Caco-2 (cell line): ENCODE data around the gene C6orf120. TPM values are rescaled to one million over a fixed set of nuclear protein-coding genes. Genes with fewer than 3 reads are reported as not detected.

ENCODE experiments used
- BruUV-seq: library from RNA; stranded (reverse); fragments of 400-500 nt; replicated peaks from 2 replicates; lab custom pipeline; 2021; lab: Mats Ljungman, UMichigan
- CTCF ChIA-PET: fragments of 300-600 bp; sonication (Branson Sonifier 250); formaldehyde crosslinking; loops from one replicate; lab custom pipeline; 2022; ENCODE audit warnings: antibody characterized with exemption; lab: Charles Lee
- POLR2A ChIA-PET: fragments of 300-600 bp; sonication (Branson Sonifier 250); formaldehyde crosslinking; loops from one replicate; lab custom pipeline; 2022; ENCODE audit warnings: antibody characterized with exemption; lab: Charles Lee
- DNase-seq, 2 experiments: peaks; one replicate each; pipeline versions ENCODE4 v3.0.0 to v3.0.0-alpha.2; 2020 to 2022
- H3K27me3 ChIP-seq: replicated peaks from 2 replicates; pipeline ENCODE4 v1.6.0; 2011; ENCODE audit warnings: low read length; ENCODE audit not compliant: control insufficient read depth, insufficient read depth
- H3K36me3 ChIP-seq: 2 replicates; pipeline ENCODE4 v1.5.1; 2011; ENCODE audit warnings: low read length; ENCODE audit not compliant: control insufficient read depth, insufficient read depth
- H3K4me1 ChIP-seq: fragments of 250-450 bp; sonication (Bioruptor Pico); 2 replicates; pipeline ENCODE4 v1.5.1; 2020; ENCODE audit warnings: mild to moderate bottlenecking
- H3K4me3 ChIP-seq: 2 replicates; pipeline ENCODE4 v1.5.1; 2011; ENCODE audit warnings: low read depth, mild to moderate bottlenecking, control low read depth, low read length
- H3K9me3 ChIP-seq: fragments of 250-450 bp; sonication (Bioruptor Pico); 2 replicates; pipeline ENCODE4 v1.5.1; 2020; ENCODE audit warnings: mild to moderate bottlenecking, moderate library complexity
- H3K27ac Mint-ChIP-seq: one replicate; pipeline ENCODE4 v1.8.0; 2022; ENCODE audit warnings: mixed read lengths; ENCODE audit not compliant: unreplicated experiment
- H3K27me3 Mint-ChIP-seq: one replicate; pipeline ENCODE4 v1.8.0; 2022; ENCODE audit warnings: mixed read lengths; ENCODE audit not compliant: insufficient read depth, unreplicated experiment
- H3K36me3 Mint-ChIP-seq: one replicate; pipeline ENCODE4 v1.8.0; 2022; ENCODE audit warnings: mild to moderate bottlenecking, mixed read lengths; ENCODE audit not compliant: insufficient read depth, unreplicated experiment
- H3K4me1 Mint-ChIP-seq: one replicate; pipeline ENCODE4 v1.8.0; 2022; ENCODE audit warnings: low read depth, mixed read lengths; ENCODE audit not compliant: unreplicated experiment
- H3K4me3 Mint-ChIP-seq: one replicate; pipeline ENCODE4 v1.8.0; 2022; ENCODE audit warnings: mild to moderate bottlenecking, moderate library complexity, mixed read lengths; ENCODE audit not compliant: unreplicated experiment
- H3K9me3 Mint-ChIP-seq: one replicate; pipeline ENCODE4 v1.8.0; 2022; ENCODE audit warnings: mixed read lengths; ENCODE audit not compliant: unreplicated experiment
- intact Hi-C: fragments of 100-400 bp; cut with micrococcal nuclease; formaldehyde crosslinking; loops from one replicate; pipeline ENCODE4 v1.10.0; 2022; ENCODE audit not compliant: unreplicated experiment
- total RNA-seq: library from RNA; stranded (reverse); gene quantifications from 2 replicates; pipeline ENCODE4 v1.2.3, GENCODE V29; 2022
- TF ChIP-seq, protein P1 (sequence below), 2 experiments: fragments of 200-600 bp in 1 of 2; IDR thresholded peaks; 1 replicate in 1 of 2; 2 replicates in 1 of 2; pipeline versions ENCODE4 v1.5.1 to v1.8.0; 2011 to 2022; ENCODE audit warnings: antibody characterized with exemption in 1 of 2, control low read depth in 1 of 2, inconsistent platforms in 1 of 2, low read depth in 1 of 2, low read length in 1 of 2, mild to moderate bottlenecking in 1 of 2, moderate library complexity in 1 of 2; ENCODE audit not compliant: insufficient read depth in 1 of 2, severe bottlenecking in 1 of 2, unreplicated experiment in 1 of 2

The C6orf120 gene
- total RNA-seq, 1 experiment from 2014 or later = 26.4 TPM

GRCh38 chr6:169722362-169723199, 20.7 kb downstream of the C6orf120 start:
- DNase-seq = peak in 1 of 2 experiments; percentile 36
- peaks cover 22% of the 10 kb centered on the region for H3K4me1 ChIP-seq
- H3K4me3 ChIP-seq = peak overlapping the region; percentile 77
- Mint-ChIP-seq H3K27ac (peak overlapping the region; percentile 75), H3K4me1 (peaks cover 20% of the 10 kb centered on the region), H3K36me3 (peaks cover 37% of the 10 kb centered on the region), H3K4me3 (peak overlapping the region; percentile 89), H3K27me3 (no peaks in the 10 kb centered on the region), H3K9me3 (no peaks in the 10 kb centered on the region)
- H3K36me3 ChIP-seq = no peaks in the 10 kb centered on the region
- no peaks in the 10 kb centered on the region for H3K27me3 ChIP-seq
- intact Hi-C loops = loop anchor here (5.0 kb wide), 1 partner anchor 560 kb away; no protein-coding TSS in a partner anchor
- TF ChIP-seq, protein P1, sequence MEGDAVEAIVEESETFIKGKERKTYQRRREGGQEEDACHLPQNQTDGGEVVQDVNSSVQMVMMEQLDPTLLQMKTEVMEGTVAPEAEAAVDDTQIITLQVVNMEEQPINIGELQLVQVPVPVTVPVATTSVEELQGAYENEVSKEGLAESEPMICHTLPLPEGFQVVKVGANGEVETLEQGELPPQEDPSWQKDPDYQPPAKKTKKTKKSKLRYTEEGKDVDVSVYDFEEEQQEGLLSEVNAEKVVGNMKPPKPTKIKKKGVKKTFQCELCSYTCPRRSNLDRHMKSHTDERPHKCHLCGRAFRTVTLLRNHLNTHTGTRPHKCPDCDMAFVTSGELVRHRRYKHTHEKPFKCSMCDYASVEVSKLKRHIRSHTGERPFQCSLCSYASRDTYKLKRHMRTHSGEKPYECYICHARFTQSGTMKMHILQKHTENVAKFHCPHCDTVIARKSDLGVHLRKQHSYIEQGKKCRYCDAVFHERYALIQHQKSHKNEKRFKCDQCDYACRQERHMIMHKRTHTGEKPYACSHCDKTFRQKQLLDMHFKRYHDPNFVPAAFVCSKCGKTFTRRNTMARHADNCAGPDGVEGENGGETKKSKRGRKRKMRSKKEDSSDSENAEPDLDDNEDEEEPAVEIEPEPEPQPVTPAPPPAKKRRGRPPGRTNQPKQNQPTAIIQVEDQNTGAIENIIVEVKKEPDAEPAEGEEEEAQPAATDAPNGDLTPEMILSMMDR (IDR thresholded peaks at IDR 0.05; ENCODE audit: insufficient read depth in 1 of 2, low read depth in 1 of 2, low read length in 1 of 2, severe bottlenecking in 1 of 2, unreplicated experiment in 1 of 2) = no peak
- POLR2A ChIA-PET = interaction anchor here (0.6 kb wide), 1 partner anchor 21 kb away, joined by 5 read pairs; no protein-coding TSS in a partner anchor
- H3K9me3 ChIP-seq = no peaks in the 10 kb centered on the region
- CTCF ChIA-PET = no interaction called here
- TSS peak; percentile 34 for BruUV-seq

DNA sequence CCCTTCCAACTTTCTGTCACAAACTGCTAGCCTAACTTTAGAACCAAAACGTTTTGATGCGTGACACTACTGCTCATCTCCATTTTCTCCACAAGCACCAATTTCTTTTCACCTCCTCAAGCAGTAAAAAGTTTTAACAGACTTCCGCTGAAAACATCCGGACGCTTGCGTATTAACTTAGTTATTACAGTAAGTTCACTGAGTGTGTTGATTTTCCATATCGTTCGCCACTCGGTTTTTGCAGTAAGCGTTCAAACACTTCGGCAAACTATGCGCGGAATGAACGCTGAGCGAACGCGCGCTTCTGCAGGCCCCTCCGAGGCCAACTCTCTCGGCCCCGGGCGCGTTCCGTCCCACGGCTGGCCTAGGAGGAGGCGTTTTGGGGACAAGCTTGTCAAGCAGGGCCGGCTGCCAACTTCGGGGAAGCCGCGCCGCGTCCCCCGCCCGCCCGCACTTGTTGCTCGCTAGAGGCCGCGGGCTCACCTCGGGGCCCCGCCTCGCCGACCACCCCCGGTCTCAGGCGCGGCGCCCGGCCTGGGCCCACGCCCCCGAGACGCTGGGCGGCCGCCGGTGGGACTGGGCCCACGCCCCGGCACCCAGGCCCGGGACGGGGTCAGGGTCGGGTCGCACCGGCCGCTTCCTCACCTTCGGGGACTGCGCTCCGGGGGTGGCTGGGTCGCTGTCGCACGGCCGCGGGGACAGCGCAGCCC, 21.4 kb downstream of the C6orf120 start:
- ChIA-PET POLR2A (interaction anchor here (0.8 kb wide), 1 partner anchor 28 kb away, joined by 4 read pairs; the partner anchor contains the start of gene ERMARD), CTCF (no interaction called here)
- Mint-ChIP-seq H3K27ac (peak overlapping the region; percentile 75), H3K9me3 (no peaks in the 10 kb centered on the region), H3K4me3 (peak overlapping the region; percentile 89), H3K4me1 (peaks cover 20% of the 10 kb centered on the region), H3K36me3 (peaks cover 33% of the 10 kb centered on the region), H3K27me3 (no peaks in the 10 kb centered on the region)
- H3K36me3 ChIP-seq = no peaks in the 10 kb centered on the region
- intact Hi-C loops = loop anchor here (5.0 kb wide), 1 partner anchor 559 kb away; no protein-coding TSS in a partner anchor
- H3K4me1 ChIP-seq = peaks cover 22% of the 10 kb centered on the region
- TF ChIP-seq, protein P1 (IDR thresholded peaks at IDR 0.05; ENCODE audit: insufficient read depth in 1 of 2, low read depth in 1 of 2, low read length in 1 of 2, severe bottlenecking in 1 of 2, unreplicated experiment in 1 of 2) = no peak
- BruUV-seq = no TSS peak
- DNase-seq = peak in 1 of 2 experiments; percentile 56
- no peaks in the 10 kb centered on the region for H3K27me3 ChIP-seq
- peak overlapping the region; percentile 77 for H3K4me3 ChIP-seq
- no peaks in the 10 kb centered on the region for H3K9me3 ChIP-seq

GRCh38 chr6:169723991-169724493, 22.1 kb downstream of the C6orf120 start:
- no TSS peak for BruUV-seq
- H3K4me1 Mint-ChIP-seq = peaks cover 20% of the 10 kb centered on the region
- TF ChIP-seq, protein P1 (IDR thresholded peaks at IDR 0.05; ENCODE audit: insufficient read depth in 1 of 2, low read depth in 1 of 2, low read length in 1 of 2, severe bottlenecking in 1 of 2, unreplicated experiment in 1 of 2) = no peak
- H3K36me3 Mint-ChIP-seq = peaks cover 32% of the 10 kb centered on the region
- H3K9me3 Mint-ChIP-seq = no peaks in the 10 kb centered on the region
- peaks cover 19% of the 10 kb centered on the region for H3K4me1 ChIP-seq
- CTCF ChIA-PET = no interaction called here
- H3K9me3 ChIP-seq = no peaks in the 10 kb centered on the region
- no peak overlapping the region for H3K27ac Mint-ChIP-seq
- intact Hi-C loops = loop anchor here (5.0 kb wide), 1 partner anchor 558 kb away; no protein-coding TSS in a partner anchor
- no peaks in the 10 kb centered on the region for H3K27me3 Mint-ChIP-seq
- no peaks in the 10 kb centered on the region for H3K36me3 ChIP-seq
- POLR2A ChIA-PET = interaction anchor here (0.8 kb wide), 1 partner anchor 28 kb away, joined by 4 read pairs; the partner anchor contains the start of gene ERMARD
- H3K4me3 Mint-ChIP-seq = peak overlapping the region; percentile 77
- peak in 1 of 2 experiments; percentile 61 for DNase-seq
- peak overlapping the region; percentile 77 for H3K4me3 ChIP-seq
- no peaks in the 10 kb centered on the region for H3K27me3 ChIP-seq
